C4-2B (cell line): ENCODE data around the gene NINL.
A peak's percentile ranks its signal among the peaks of the same experiment; 100 is the strongest.
"Not testable (repeated sequence)": the region's sequence is repeated elsewhere in the genome, so short reads cannot be mapped to it uniquely, and the experiment has no call there.

Source experiments
- H3K27ac ChIP-seq: fragments of 450-650 bp; 2 replicates; pipeline ENCODE4 v1.5.1; 2017
- CTCF ChIP-seq: fragments of 450-650 bp; conservative IDR thresholded peaks from 2 replicates; pipeline ENCODE4 v1.5.1; 2017; ENCODE audit warnings: mild to moderate bottlenecking
- ZFX ChIP-seq: fragments of 450-650 bp; IDR thresholded peaks from 2 replicates; pipeline ENCODE4 v1.6.1; 2017

Gene NINL

GRCh38 chr20:25584905-25585704 is at the start of gene NINL:
Gene NINL (minus strand): TSS chr20:25585531. CDS start chr20:25526587, 58,944 bp downstream.
- peak within 1 kb of the TSS; percentile 51 for H3K27ac ChIP-seq
- TF ChIP-seq CTCF (no peak), ZFX (peak; percentile 64; the same call in 1 of the 2 replicates)

GRCh38 chr20:25632940-25633790 is 47.8 kb upstream of the NINL start:
- no peak for TF ChIP-seq ZFX
- TF ChIP-seq CTCF: no peak
- H3K27ac ChIP-seq: no peak overlapping the region

- H3K27ac ChIP-seq: not testable (repeated sequence)
These were observed 45.3 kb upstream of the NINL start for GRCh38 chr20:25630615-25631014.

GRCh38 chr20:25629816-25630499 is 44.6 kb upstream of the NINL start:
- TF ChIP-seq ZFX (no peak), CTCF (no peak)

GRCh38 chr20:25626779-25627178 is 41.4 kb upstream of the NINL start:
- TF ChIP-seq ZFX: no peak
- no peak for TF ChIP-seq CTCF
- no peak overlapping the region for H3K27ac ChIP-seq

More at GRCh38 chr20:25629816-25630499, 44.6 kb upstream of the NINL start:
- no peak overlapping the region for H3K27ac ChIP-seq

GRCh38 chr20:25624500-25624939 is 39.2 kb upstream of the NINL start:
- peak overlapping the region; percentile 100 for H3K27ac ChIP-seq
- TF ChIP-seq CTCF (no peak), ZFX (peak; percentile 23; the same call in 1 of the 2 replicates)

GRCh38 chr20:25623736-25624499 is 38.6 kb upstream of the NINL start, which contains the start of gene NANP:
Gene NANP (minus strand): TSS chr20:25624014. CDS start chr20:25623948, 66 bp downstream.
- TF ChIP-seq ZFX: peak; percentile 94
- no peak; the same call in 1 of the 2 replicates for TF ChIP-seq CTCF
- peak within 1 kb of the TSS; percentile 100 for H3K27ac ChIP-seq
